Subcutaneous abdominal adipose tissue (tissue), 5 donors: ENCODE results near the gene DUSP2.

Experiments used
- H3K27ac ChIP-seq: one replicate; pipeline ENCODE4 v1.7.0; 2013; ENCODE audit warnings: low read depth, mild to moderate bottlenecking, inconsistent platforms, low read length, moderate library complexity
- H3K27me3 ChIP-seq, 5 donors: one replicate each; pipeline ENCODE4 v1.7.0; 2013; ENCODE audit warnings: low read length in 5 of 5, inconsistent platforms in 1 of 5; ENCODE audit not compliant: control insufficient read depth in 5 of 5, insufficient read depth in 4 of 5
- H3K36me3 ChIP-seq, 5 donors: one replicate each; pipeline ENCODE4 v1.7.0; 2013; ENCODE audit warnings: low read length in 5 of 5; ENCODE audit not compliant: control insufficient read depth in 5 of 5, insufficient read depth in 5 of 5
- H3K4me1 ChIP-seq, 5 donors: one replicate each; pipeline ENCODE4 v1.7.0; 2013; ENCODE audit warnings: low read length in 5 of 5, mild to moderate bottlenecking in 3 of 5, moderate library complexity in 1 of 5; ENCODE audit not compliant: control insufficient read depth in 5 of 5, insufficient read depth in 5 of 5
- H3K4me3 ChIP-seq, 5 donors: one replicate each; pipeline ENCODE4 v1.7.0; 2013; ENCODE audit warnings: low read length in 5 of 5, low read depth in 1 of 5
- H3K9ac ChIP-seq, 5 donors: one replicate each; pipeline ENCODE4 v1.7.0; 2013; ENCODE audit warnings: low read length in 5 of 5, mild to moderate bottlenecking in 4 of 5, moderate library complexity in 3 of 5
- H3K9me3 ChIP-seq, 5 donors: one replicate each; pipeline ENCODE4 v1.7.0; 2013; ENCODE audit warnings: low read length in 5 of 5; ENCODE audit not compliant: control insufficient read depth in 5 of 5
- donor health status: healthy.
- donor health status: healthy.
- donor health status: healthy.
- donor health status: healthy.
- donor health status: healthy.

Gene DUSP2

DNA sequence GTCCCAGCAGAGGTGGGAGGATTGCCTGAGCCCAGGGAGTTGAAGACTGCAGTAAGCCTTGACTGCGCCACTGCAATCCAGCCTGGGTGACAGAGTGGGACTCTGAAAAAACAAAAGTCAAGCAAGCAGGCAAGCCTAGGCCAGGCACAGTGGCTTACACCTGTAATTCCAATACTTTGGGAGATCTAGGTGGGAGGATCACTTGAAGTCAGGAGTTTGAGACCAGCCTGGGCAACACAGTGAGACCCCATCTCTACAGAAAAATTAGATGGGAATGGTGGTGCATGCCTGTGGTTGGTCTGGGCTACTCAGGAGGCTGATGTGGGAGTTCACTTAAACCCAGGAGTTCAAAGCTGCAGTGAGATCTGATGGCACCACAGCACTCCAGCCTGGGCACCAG is 34.8 kb upstream of the DUSP2 start:
- no peak overlapping the region for H3K4me3 ChIP-seq
- peaks cover under 1 to 12% (median 11%) of the 10 kb centered on the region in 5 donors for H3K36me3 ChIP-seq
- H3K27me3 ChIP-seq = no peaks in the 10 kb centered on the region
- H3K27ac ChIP-seq = no peak overlapping the region
- no peaks in the 10 kb centered on the region for H3K9me3 ChIP-seq
- no peak overlapping the region for H3K9ac ChIP-seq
- peaks cover 0 to 3% (median 0%) of the 10 kb centered on the region in 5 donors for H3K4me1 ChIP-seq

DNA sequence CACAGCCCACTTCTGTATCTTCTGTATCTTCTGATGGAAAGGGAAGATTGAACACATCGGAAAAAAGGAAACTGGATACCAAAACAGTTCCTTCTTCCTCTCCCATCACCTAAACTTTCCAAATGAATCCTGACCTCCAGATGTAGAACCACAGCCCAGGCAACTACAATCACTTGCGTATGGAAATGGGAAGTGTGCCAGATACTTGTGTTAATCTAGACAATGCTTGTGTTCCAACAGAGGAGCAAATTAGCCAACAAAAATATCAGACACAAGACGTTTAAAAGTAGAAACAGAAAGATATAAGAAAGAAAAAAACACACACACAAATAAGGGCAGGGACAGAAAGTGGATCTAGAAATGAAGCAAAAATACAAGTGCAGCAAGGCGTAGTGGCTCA is 31.4 kb upstream of the DUSP2 start:
- Histone ChIP-seq H3K27ac (no peak overlapping the region), H3K9me3 (no peaks in the 10 kb centered on the region), H3K9ac (no peak overlapping the region), H3K4me1 (peaks cover 0 to 6% (median 0%) of the 10 kb centered on the region in 5 donors), H3K4me3 (no peak overlapping the region), H3K27me3 (no peaks in the 10 kb centered on the region), H3K36me3 (no peaks in the 10 kb centered on the region)

DNA sequence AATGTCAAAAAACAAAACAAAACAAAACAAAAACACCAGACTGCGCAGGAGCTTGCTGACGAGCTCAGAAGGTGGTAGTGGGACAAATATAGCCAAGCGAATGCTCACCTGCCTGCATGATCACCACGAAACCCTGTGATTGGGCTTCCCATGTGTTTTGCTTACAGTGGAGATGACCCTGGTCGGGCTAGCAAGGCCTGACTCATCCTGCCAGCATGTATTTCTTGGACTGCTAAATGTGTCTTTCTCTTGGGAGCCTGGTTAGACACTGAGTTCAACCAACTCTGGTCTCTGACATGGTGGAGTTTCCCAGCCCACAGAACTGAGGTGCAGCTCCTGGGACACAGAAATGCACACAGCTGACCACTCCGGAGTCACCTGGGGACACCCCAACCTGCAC is 30.7 kb upstream of the DUSP2 start:
- Histone ChIP-seq H3K27ac (no peak overlapping the region), H3K4me1 (peaks cover 0 to 6% (median 0%) of the 10 kb centered on the region in 5 donors), H3K27me3 (no peaks in the 10 kb centered on the region), H3K9me3 (no peaks in the 10 kb centered on the region), H3K4me3 (no peak overlapping the region), H3K36me3 (no peaks in the 10 kb centered on the region), H3K9ac (no peak overlapping the region)

DNA sequence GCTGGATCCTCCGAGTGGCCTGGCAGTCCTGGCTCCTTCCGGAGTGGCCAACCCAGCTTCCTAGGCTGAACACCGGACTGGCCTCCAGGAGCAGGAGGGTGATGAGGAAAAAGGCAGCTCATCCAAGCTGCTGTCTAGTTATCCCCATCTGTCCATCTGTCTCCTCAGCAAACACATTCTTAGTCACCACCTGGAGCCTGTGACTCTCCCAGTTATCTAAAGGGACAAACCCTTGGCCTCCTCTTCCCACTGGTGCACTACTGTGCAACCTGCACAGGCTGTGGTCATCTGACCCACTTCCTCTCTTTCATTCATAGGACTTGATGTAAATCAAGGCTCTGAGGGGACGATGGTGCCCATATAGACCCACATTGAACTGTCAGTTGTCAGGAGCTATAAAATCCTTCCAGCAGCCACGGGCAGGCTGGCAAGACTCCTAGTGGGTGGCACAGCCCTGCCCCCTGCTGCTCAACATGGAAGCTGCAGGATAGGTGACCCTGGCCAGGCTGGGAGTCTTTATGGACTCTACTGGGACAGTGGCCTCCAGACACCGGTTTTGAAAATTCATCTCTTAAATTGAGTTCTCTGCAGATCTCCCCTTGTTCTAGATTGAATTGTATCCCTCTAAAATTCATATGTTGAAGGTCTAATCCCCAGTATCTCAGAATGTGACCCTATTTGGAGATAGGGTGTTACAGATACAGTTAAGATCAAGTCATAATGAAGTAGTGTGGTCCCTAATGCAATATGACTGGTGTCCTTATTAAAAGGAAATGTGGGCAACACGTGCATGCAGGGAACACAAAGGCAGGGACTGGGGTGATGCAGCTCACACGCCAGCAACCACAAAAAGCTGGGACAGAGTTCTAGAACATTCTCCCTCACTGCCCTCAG is 29.3 kb upstream of the DUSP2 start:
- peaks cover 0 to 4% (median 0%) of the 10 kb centered on the region in 5 donors for H3K9me3 ChIP-seq
- H3K4me1 ChIP-seq = peaks cover 0 to 3% (median 0%) of the 10 kb centered on the region in 5 donors
- no peak overlapping the region for H3K4me3 ChIP-seq
- H3K27ac ChIP-seq = no peak overlapping the region
- no peak overlapping the region for H3K9ac ChIP-seq
- H3K36me3 ChIP-seq = no peaks in the 10 kb centered on the region
- no peaks in the 10 kb centered on the region for H3K27me3 ChIP-seq

DNA sequence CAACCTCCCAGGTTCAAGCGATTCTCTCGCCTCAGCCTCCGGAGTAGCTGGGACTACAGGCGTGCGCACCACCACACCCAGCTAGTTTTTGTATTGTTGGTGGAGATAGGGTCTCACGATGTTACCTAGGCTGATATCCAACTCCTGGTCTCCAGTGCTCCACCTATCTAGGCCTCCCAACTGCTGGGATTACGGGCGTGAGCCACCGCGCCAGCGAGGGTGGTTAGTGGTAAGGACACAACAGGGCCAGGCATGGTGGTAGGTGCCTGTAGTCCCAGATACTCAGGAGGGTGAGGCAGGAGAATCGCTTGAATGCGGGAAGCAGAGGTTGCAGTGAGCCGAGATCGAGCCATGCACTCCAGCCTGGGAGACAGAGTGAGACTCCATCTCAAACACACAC is 26.6 kb upstream of the DUSP2 start:
- Histone ChIP-seq H3K9me3 (peaks cover 0 to 4% (median 0%) of the 10 kb centered on the region in 5 donors), H3K36me3 (no peaks in the 10 kb centered on the region), H3K4me1 (peaks cover 0 to 3% (median 0%) of the 10 kb centered on the region in 5 donors), H3K9ac (no peak overlapping the region), H3K27ac (no peak overlapping the region), H3K4me3 (no peak overlapping the region), H3K27me3 (no peaks in the 10 kb centered on the region)

DNA sequence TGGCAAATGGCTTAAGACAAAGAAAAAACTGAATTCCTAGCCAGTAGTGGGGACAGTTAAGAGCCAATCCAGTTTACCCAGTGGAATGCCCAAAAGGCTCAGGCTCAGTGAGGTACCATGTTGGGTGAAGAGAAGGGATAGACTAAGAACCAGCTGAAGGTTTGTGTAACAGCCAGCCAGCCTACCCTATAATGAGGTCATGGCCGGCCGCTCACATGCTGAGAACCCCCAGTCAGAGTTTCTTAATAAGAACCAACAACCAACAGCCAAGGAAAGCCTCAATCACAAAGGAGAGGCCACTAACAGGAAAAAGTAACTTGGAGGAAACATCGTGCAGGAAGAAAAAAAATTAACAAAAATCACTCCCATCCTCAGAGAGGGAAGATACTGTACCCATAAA is 25.4 kb upstream of the DUSP2 start:
- no peak overlapping the region for H3K9ac ChIP-seq
- H3K27me3 ChIP-seq = no peaks in the 10 kb centered on the region
- H3K36me3 ChIP-seq = no peaks in the 10 kb centered on the region
- peaks cover 0 to 4% (median 0%) of the 10 kb centered on the region in 5 donors for H3K9me3 ChIP-seq
- H3K4me1 ChIP-seq = peaks cover 0 to 3% (median 0%) of the 10 kb centered on the region in 5 donors
- H3K27ac ChIP-seq = no peak overlapping the region
- H3K4me3 ChIP-seq = no peak overlapping the region

DNA sequence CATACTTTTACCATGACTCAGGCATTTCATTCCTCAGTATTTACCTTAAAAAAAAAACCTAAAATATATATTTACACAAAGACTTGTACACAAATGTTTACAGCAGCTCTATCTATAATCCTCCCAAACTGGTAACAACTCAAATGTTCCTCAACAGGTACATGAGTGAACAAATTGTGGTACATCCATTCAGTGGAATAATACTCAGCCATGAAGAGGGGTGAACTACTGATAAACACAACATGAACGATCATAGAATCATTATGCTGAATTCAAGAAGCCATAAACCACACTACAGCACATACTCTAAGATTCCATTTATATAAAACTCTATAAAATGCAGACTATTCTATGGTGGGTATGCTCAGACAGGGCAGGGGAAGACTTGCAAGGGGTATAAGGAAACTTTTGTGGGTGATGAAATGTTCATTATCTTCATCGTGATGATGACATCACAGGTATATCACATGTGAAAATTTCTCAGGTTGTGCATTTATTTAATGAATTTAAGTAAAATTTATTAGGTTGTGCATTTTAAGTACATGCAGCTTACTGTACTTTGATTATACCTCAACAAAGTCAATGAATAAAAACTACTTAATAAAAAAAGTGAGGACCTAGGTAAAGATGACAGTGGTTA is 24.7 kb upstream of the DUSP2 start:
- Histone ChIP-seq H3K4me3 (no peak overlapping the region), H3K9me3 (peaks cover 0 to 4% (median 0%) of the 10 kb centered on the region in 5 donors), H3K36me3 (no peaks in the 10 kb centered on the region), H3K27me3 (no peaks in the 10 kb centered on the region), H3K9ac (no peak overlapping the region), H3K4me1 (peaks cover 0 to 3% (median 0%) of the 10 kb centered on the region in 5 donors), H3K27ac (no peak overlapping the region)

DNA sequence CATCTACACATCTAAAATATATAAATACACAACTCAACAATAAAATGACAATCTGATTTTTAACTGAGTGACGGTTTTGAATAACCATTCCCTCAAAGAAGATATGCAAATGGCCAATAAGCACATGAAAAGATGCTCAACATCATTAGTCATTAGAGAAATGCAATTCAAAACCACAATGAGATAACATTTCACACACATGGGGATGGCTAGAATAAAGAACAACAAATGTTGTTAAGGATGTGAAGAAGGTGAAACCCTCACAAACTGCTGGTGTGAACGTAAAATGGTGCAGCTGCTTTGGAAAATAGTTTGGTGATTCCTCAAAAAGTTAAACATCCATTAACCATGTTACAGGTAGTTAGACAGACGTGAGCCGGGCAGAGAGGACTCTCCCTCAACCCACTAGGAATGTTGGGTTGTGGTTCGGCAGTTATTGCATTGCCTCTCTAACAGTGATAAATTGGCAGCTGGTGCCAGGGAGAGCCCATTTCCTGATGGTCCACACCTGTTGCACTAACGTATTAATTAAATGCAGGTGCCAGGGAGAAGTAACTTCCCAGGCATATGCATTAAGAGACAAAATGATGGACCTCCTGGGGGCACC is 22.3 kb upstream of the DUSP2 start:
- Histone ChIP-seq H3K9me3 (peaks cover 0 to 4% (median 0%) of the 10 kb centered on the region in 5 donors), H3K4me3 (no peak overlapping the region), H3K4me1 (no peaks in the 10 kb centered on the region), H3K9ac (no peak overlapping the region), H3K27ac (no peak overlapping the region), H3K36me3 (no peaks in the 10 kb centered on the region), H3K27me3 (peaks cover 0 to 6% (median 2%) of the 10 kb centered on the region in 5 donors)

DNA sequence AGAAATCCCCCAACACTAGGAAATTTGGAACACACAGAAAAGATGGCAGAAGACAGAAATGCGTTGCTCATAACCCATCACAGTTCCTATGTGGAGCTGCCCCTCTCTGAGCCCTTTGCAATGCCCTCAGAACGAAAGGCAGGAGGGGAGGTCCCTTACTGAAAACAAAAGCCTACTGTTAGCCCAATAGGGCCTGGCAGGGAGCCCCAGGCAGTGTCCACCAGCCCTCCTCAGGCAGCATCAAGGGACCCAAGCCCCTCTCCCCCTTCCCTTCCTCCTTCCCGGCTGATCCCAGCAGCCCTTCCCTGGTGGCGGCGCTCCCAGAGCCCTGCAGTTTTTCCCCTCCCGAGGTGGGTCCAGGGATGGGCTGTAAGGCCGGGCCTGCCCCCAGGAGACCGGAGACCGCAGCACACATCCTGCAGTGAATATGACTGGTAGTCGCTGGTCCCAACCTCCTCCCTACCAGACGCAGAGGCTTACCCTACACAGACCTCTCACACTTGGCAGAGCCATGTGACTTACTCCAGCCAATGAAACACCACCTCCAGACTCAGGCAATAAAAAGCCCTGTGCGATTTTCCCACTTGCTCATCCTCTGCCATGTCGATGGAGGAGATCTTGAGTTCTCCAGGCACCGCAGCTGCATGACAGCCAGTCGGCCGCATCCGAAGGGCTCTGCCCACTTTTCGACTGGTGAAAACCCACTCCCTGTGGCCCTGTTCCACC is 19.4 kb upstream of the DUSP2 start:
- Histone ChIP-seq H3K9ac (no peak overlapping the region), H3K27ac (no peak overlapping the region), H3K36me3 (no peaks in the 10 kb centered on the region), H3K27me3 (peaks cover 0 to 6% (median 2%) of the 10 kb centered on the region in 5 donors), H3K4me3 (no peak overlapping the region), H3K9me3 (peaks cover 0 to 2% (median 0%) of the 10 kb centered on the region in 5 donors), H3K4me1 (no peaks in the 10 kb centered on the region)
